DMS114 treated with DMSO at 0.1 percent for 48 hours (cell line): ENCODE results near the gene CTTNBP2.

ENCODE experiments used
- DNase-seq: peaks from one replicate; lab custom pipeline; 2025; ENCODE audit not compliant: unreplicated experiment; lab: John Stamatoyannopoulos, UW

Gene CTTNBP2

GRCh38 chr7:117664047-117664446 lies 209.2 kb downstream of the CTTNBP2 start:
- no peak for DNase-seq

- DNase-seq, result no peak
Observed at GRCh38 chr7:117661328-117661727, 211.9 kb downstream of the CTTNBP2 start.
